ENCODE data around the gene SDR42E1. TPM values are rescaled to one million over a fixed set of nuclear protein-coding genes. Genes with fewer than 3 reads are reported as not detected.

The SDR42E1 gene, protein sequence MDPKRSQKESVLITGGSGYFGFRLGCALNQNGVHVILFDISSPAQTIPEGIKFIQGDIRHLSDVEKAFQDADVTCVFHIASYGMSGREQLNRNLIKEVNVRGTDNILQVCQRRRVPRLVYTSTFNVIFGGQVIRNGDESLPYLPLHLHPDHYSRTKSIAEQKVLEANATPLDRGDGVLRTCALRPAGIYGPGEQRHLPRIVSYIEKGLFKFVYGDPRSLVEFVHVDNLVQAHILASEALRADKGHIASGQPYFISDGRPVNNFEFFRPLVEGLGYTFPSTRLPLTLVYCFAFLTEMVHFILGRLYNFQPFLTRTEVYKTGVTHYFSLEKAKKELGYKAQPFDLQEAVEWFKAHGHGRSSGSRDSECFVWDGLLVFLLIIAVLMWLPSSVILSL
- total RNA-seq: 1 to 10 TPM; 2.4 to 5.4 (median 3.2) TPM
- polyA plus RNA-seq: 1 to 10 TPM in 1 of 3 donors, under 1 TPM in 2; 0.62 to 1.2 (median 0.63) TPM
- long read RNA-seq, donor 1: 0 reads
- long read RNA-seq, donor 2: 0 reads

DNA sequence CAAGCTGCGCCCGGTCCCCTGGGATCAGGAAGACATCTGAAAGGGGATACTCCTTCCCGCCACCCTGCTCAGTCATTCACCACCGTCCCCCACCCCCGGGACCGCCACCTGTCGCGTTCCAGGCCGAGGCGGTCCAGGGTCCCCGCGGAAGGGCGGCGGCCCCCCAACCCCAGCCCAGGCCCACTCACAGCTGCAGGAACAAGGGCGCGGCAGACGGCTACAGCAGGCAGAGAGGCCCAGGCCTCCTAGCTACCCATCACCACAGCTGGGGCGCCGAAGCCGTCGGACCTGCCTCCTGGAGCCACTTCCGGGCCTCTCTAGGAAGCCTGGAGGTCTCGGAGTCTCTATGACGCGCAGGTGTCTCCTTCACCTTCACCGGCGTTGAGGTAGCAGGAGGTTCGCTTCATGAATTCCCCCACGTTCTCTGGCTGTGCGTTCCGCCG is at the start of gene SDR42E1:
Gene SDR42E1, minus strand, starts transcription at position 272 of the 443 bp plus-strand sequence. CDS start 10,612 bp downstream, outside the sequence.
- peak; percentile 88 for DNase-seq
- H3K9me3 ChIP-seq: peaks cover 3 to 38% (median 32%) of the 10 kb centered on the region in 8 donors
- no peaks in the 10 kb centered on the region for H3K36me3 ChIP-seq
- H3K4me3 ChIP-seq: peak within 1 kb of the TSS; percentile 39 to 80 (median 50)
- peaks cover 0 to 16% (median 0%) of the 10 kb centered on the region in 6 donors for H3K4me1 ChIP-seq
- intact Hi-C loops (cut with DNase I; ENCODE audit: low total_unique reads): no loop called here
- peaks cover 0 to 45% (median 10%) of the 10 kb centered on the region in 7 donors for H3K27me3 ChIP-seq (replicated peaks in 1 of 7)
- peak within 1 kb of the TSS in 2 of 8 donors; percentile 15 to 44 for H3K27ac ChIP-seq
- peak; percentile 29 to 53 (median 43) for TF ChIP-seq POLR2AphosphoS5 (IDR thresholded peaks at IDR 0.05)
- no peak for TF ChIP-seq POLR2A (IDR thresholded peaks at IDR 0.05)
- TF ChIP-seq, protein P1, sequence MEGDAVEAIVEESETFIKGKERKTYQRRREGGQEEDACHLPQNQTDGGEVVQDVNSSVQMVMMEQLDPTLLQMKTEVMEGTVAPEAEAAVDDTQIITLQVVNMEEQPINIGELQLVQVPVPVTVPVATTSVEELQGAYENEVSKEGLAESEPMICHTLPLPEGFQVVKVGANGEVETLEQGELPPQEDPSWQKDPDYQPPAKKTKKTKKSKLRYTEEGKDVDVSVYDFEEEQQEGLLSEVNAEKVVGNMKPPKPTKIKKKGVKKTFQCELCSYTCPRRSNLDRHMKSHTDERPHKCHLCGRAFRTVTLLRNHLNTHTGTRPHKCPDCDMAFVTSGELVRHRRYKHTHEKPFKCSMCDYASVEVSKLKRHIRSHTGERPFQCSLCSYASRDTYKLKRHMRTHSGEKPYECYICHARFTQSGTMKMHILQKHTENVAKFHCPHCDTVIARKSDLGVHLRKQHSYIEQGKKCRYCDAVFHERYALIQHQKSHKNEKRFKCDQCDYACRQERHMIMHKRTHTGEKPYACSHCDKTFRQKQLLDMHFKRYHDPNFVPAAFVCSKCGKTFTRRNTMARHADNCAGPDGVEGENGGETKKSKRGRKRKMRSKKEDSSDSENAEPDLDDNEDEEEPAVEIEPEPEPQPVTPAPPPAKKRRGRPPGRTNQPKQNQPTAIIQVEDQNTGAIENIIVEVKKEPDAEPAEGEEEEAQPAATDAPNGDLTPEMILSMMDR (IDR thresholded peaks at IDR 0.05 in 8 of 11, conservative IDR thresholded peaks at IDR 0.05 in 3 of 11): no peak
- WGBS, 5 donors: 4 to 12% (median 6%) methylated on average over 9 to 32 of the region's 32 CpGs

DNA sequence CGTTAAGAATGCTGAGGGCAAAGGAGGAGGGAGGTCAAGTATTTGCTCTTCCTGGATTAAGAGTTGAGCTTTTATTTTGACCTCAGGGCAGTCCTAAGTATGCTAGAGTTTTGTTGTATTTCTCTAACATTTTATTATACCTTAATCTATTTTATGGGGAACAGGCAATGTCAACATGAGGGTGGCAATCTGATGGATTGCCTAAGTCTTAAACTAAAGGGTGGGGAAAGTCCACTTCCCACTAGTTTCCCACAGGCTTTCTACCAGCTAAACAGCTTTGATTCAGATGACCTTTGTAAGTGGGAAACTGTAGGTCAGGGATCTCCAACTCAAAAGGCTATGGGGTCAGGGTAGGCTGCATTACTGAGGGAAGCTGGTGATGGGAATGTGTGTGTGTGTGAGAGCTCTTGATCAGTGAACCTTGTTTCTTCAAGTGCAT is 48.7 kb upstream of the SDR42E1 start:
- TF ChIP-seq POLR2A (IDR thresholded peaks at IDR 0.05): no peak
- no peak for TF ChIP-seq POLR2AphosphoS5 (IDR thresholded peaks at IDR 0.05)
- TF ChIP-seq, protein P1 (IDR thresholded peaks at IDR 0.05 in 8 of 11, conservative IDR thresholded peaks at IDR 0.05 in 3 of 11): no peak
- Histone ChIP-seq H3K4me1 (peaks cover 0 to 6% (median 0%) of the 10 kb centered on the region in 6 donors), H3K27ac (no peak overlapping the region), H3K4me3 (no peak overlapping the region), H3K27me3 (replicated peaks in 1 of 7) (peaks cover 0 to 64% (median 0%) of the 10 kb centered on the region in 7 donors), H3K9me3 (no peaks in the 10 kb centered on the region), H3K36me3 (no peaks in the 10 kb centered on the region)
- intact Hi-C loops (cut with DNase I; ENCODE audit: low total_unique reads): no loop called here
- WGBS, 5 donors: 53 to 80% (median 68%) methylated on average over 1 of the region's 1 CpG
- DNase-seq: no peak

DNA sequence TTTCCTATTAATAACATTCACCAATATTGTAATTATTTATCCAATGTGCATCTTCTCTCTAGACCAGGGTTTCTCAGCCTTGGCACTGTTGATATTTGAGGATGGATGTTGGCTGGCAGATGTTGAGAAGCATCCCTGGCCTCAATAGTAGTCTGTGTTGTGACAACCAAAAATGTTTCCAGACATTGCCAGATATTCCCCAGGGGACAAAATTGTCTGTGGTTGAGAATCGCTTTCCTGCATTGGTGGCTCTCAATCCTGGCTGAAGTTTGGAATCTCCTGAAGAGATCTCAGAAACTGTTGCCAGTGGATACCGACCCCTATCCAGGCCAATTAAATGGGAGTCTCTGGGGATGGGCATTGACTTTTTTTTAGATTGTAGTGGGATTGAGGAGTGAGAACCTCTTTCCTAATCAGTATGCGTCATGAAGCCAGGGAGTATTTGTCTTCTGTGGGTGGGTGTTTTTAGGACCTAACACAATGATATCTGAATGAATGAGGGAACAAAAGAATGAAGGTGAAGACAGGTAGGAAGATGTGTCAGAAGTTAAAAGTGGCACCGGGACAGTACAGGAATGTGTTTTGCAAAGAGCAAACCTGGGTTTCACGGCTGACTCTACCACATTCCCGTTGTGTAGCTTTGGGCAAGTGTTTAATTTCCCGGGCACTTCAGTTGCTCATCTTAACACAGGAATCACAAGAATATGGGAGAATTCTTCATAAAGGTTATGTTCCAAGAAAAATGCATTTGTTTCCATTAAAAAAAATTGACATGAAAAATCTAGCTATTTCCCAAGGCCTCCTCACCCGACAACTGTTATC is 48.1 kb upstream of the SDR42E1 start:
- Histone ChIP-seq H3K27ac (no peak overlapping the region), H3K36me3 (no peaks in the 10 kb centered on the region), H3K27me3 (replicated peaks in 1 of 7) (peaks cover 0 to 64% (median 0%) of the 10 kb centered on the region in 7 donors), H3K4me1 (peaks cover 0 to 6% (median 0%) of the 10 kb centered on the region in 6 donors), H3K4me3 (no peak overlapping the region), H3K9me3 (no peaks in the 10 kb centered on the region)
- no peak for DNase-seq
- intact Hi-C loops (cut with DNase I; ENCODE audit: low total_unique reads): no loop called here
- TF ChIP-seq, protein P1 (IDR thresholded peaks at IDR 0.05 in 8 of 11, conservative IDR thresholded peaks at IDR 0.05 in 3 of 11): no peak
- no peak for TF ChIP-seq POLR2A (IDR thresholded peaks at IDR 0.05)
- no peak for TF ChIP-seq POLR2AphosphoS5 (IDR thresholded peaks at IDR 0.05)
- 78 to 90% (median 82%) methylated on average over 8 of the region's 8 CpGs for WGBS, 5 donors

Data from spleen (tissue), 13 donors.